ENCODE results near the gene IRX3.

GRCh38 chr16:54233615-54234014, 53.0 kb downstream of the IRX3 start:
- no peak for TF ChIP-seq CTCF (conservative IDR thresholded peaks at IDR 0.05; ENCODE audit: low read depth in 2 of 2)
- TF ChIP-seq ZNF331 (CRISPR knock-in tag; IDR thresholded peaks at IDR 0.05; ENCODE audit: low read depth) = no peak
- TF ChIP-seq POLR2AphosphoS5 (IDR thresholded peaks at IDR 0.05; ENCODE audit: low read depth) = no peak
- no peak for TF ChIP-seq REST (IDR thresholded peaks at IDR 0.05; ENCODE audit: unreplicated experiment)
- TF ChIP-seq EZH2 (IDR thresholded peaks at IDR 0.05; ENCODE audit: low read depth, unreplicated experiment) = no peak
- TF ChIP-seq JUNB (IDR thresholded peaks at IDR 0.05; ENCODE audit: unreplicated experiment) = no peak

All from GM23338 (cell line).